Neural crest cell (in vitro differentiated cells): ENCODE measurements around the gene SERPINB8. TPM values are rescaled to one million over a fixed set of nuclear protein-coding genes. Genes with fewer than 3 reads are reported as not detected.
"Not testable (repeated sequence)": the region's sequence is repeated elsewhere in the genome, so short reads cannot be mapped to it uniquely, and the experiment has no call there.

Source experiments
- DNase-seq: peaks from one replicate; pipeline ENCODE4 v3.0.0; 2021; ENCODE audit warnings: low read depth, mixed read lengths, low spot score
- H3K27ac Mint-ChIP-seq: one replicate; pipeline ENCODE4 v1.8.0; 2021; ENCODE audit warnings: mild to moderate bottlenecking, mixed read lengths; ENCODE audit not compliant: unreplicated experiment
- H3K27me3 Mint-ChIP-seq: 2 replicates; pipeline ENCODE4 v1.8.0; 2021; ENCODE audit warnings: low read depth, mild to moderate bottlenecking, mixed read lengths
- H3K36me3 Mint-ChIP-seq: 2 replicates; pipeline ENCODE4 v1.8.0; 2021; ENCODE audit warnings: low read depth, mild to moderate bottlenecking, mixed read lengths
- H3K4me1 Mint-ChIP-seq: 2 replicates; pipeline ENCODE4 v1.8.0; 2021; ENCODE audit warnings: mixed read lengths
- H3K4me3 Mint-ChIP-seq: one replicate; pipeline ENCODE4 v1.8.0; 2021; ENCODE audit warnings: mild to moderate bottlenecking, mixed read lengths
- H3K9me3 Mint-ChIP-seq: 2 replicates; pipeline ENCODE4 v1.8.0; 2021; ENCODE audit warnings: mixed read lengths
- CTCF ChIP-seq: fragments of 200-600 bp; sonication (generic); conservative IDR thresholded peaks from 2 replicates; pipeline ENCODE4 v1.5.0; 2021; ENCODE audit warnings: antibody characterized with exemption, mild to moderate bottlenecking
- total RNA-seq: library from RNA; stranded (reverse); gene quantifications from 2 replicates; pipeline ENCODE4 v1.2.1, GENCODE V29; 2021

SERPINB8 gene
- total RNA-seq, 1 donor from 2014 or later: 3.7 TPM

DNA sequence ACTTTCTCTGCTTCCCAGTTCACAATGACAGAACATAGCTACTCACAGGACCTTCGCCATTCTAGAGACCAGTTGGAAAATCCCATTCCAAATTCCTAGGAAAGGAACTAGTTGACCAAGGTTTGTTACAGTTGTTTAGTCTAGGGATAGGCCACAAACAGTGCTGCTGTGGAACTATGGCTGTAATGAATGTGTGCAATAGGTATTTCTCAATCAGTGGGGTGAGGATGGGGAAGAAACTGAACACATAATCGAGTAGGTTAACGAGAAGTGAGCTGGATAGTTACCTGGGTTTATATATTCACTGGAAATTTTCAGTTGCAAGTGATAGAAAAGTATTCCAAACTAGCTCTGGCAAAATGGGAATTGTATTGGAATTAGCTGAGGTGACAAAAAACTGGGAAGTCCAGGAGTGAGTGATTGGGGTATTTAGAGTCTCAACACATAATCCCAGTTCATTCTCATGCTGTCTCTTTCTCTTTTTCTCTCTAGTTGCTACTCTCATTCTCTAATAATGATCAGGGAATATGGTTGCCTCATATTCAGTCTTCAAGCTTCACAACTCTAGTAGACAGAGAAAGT is 39.0 kb upstream of the SERPINB8 start:
- Mint-ChIP-seq H3K27ac (no peak overlapping the region), H3K4me1 (no peaks in the 10 kb centered on the region), H3K36me3 (no peaks in the 10 kb centered on the region), H3K4me3 (no peak overlapping the region), H3K9me3 (no peaks in the 10 kb centered on the region), H3K27me3 (peaks cover 6% of the 10 kb centered on the region)
- no peak for TF ChIP-seq CTCF
- DNase-seq: no peak

DNA sequence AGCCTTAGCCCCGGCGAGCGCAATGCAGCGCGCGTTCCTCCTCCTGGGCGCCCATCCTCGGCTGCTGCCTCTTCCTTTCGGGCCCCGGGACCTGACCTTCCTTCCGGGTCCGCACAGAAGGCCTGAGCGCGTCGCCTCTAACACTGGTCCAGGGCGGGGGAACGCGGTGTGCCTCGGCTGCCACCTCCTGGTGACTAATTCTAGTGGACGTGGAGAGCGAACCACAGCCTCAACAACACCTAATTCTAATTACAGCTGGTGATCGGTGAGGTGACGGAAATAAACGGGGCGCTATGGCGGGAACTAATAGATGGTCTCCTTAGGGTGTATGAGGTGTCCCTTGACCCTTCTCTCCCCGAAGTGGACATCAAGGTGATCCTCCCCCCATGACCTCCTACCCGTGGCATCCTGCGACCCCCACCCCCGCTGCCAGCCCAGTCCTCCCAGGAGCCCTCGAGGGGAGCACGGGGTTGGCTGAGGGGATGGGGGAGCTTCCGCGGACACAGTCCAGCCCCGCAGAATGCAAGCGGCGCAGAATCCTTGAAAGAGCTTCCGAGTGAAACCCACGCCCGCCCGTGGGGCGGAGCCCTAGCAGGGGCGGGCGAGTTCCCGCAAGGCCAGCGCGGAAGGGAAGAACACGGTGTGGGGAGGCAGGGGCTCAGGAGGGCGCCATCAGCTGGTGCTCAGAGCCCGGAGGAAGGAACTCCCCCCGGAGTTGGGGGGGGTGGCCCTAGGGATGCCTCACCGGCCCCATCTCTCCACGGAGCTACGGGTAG is 33.5 kb upstream of the SERPINB8 start:
- Mint-ChIP-seq H3K4me1 (peaks cover 5% of the 10 kb centered on the region), H3K36me3 (no peaks in the 10 kb centered on the region), H3K4me3 (peak overlapping the region; percentile 71), H3K9me3 (no peaks in the 10 kb centered on the region), H3K27me3 (peaks cover 5% of the 10 kb centered on the region), H3K27ac (no peak overlapping the region)
- TF ChIP-seq CTCF: peak; percentile 77
- DNase-seq: peak; percentile 80

DNA sequence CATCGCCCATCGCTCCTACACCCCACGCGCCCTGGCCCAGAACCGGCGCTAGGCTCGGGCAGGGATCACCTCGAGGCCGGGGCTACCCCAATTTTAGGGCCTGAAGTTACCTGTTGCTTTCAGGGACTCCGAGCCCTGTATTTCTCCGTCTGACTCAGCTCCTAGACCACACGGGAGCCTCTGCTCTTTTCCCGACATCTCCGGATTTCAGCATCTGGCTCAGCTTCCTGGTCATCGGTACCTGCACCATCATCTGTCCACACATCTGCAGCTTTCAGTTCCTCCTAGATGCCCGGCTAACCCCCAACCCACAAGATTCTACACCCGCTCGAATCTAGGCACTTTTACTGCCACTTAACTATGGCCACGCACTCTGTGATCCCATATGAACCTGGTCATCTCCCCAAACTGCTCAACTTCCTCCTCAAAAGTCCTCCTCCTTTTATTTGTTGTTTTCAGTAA is 32.9 kb upstream of the SERPINB8 start:
- Mint-ChIP-seq H3K4me1 (peaks cover 5% of the 10 kb centered on the region), H3K4me3 (no peak overlapping the region), H3K9me3 (peaks cover 2% of the 10 kb centered on the region), H3K36me3 (no peaks in the 10 kb centered on the region), H3K27me3 (peaks cover 5% of the 10 kb centered on the region), H3K27ac (no peak overlapping the region)
- TF ChIP-seq CTCF: no peak
- no peak for DNase-seq

- DNase-seq: no peak
- H3K4me3 Mint-ChIP-seq: no peak overlapping the region
- H3K9me3 Mint-ChIP-seq: peaks cover 2% of the 10 kb centered on the region
- H3K36me3 Mint-ChIP-seq: no peaks in the 10 kb centered on the region
- peaks cover 14% of the 10 kb centered on the region for H3K27me3 Mint-ChIP-seq
- peaks cover 5% of the 10 kb centered on the region for H3K4me1 Mint-ChIP-seq
- no peak for TF ChIP-seq CTCF
- no peak overlapping the region for H3K27ac Mint-ChIP-seq
These were observed 29.9 kb upstream of the SERPINB8 start for GRCh38 chr18:63940008-63940407.

DNA sequence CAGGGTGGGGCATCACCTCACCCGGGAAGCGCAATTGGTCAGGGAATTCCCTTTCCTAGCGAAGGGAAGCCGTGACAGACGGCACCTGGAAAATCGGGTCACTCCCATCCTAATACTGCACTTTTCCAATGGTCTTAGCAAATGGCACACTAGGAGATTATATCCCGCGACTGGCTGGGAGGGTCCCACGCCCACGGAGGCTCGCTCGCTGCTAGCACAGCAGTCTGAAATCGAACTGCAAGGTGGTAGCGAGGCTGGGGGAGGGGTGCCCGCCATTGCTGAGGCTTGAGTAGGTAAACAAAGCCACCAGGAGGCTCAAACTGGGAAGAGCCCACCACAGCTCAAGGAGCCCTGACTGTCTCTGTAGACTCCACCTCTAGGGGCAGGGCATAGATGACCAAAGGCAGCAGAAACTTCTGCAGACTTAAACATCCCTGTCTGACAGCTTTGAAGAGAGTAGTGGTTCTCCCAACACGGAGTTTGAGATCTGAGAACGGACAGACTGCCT is 29.3 kb upstream of the SERPINB8 start:
- H3K36me3 Mint-ChIP-seq, DNase-seq, H3K4me1 Mint-ChIP-seq, H3K27ac Mint-ChIP-seq, H3K9me3 Mint-ChIP-seq, H3K4me3 Mint-ChIP-seq: not testable (repeated sequence)
- peaks cover 14% of the 10 kb centered on the region for H3K27me3 Mint-ChIP-seq
